Stimulated activated CD8-positive, alpha-beta memory T cell treated with anti-CD3 and anti-CD28 coated beads, Interleukin-12 subunit alpha, Interleukin-12 subunit beta, amount 100 ng/mL, for 1 hour (primary cell): ENCODE measurements around the gene PNCK.

Source experiments
- DNase-seq: peaks from one replicate; pipeline ENCODE4 v3.0.0-alpha.2; 2020; ENCODE audit warnings: low read depth

Gene PNCK

GRCh38 chrX:153640736-153641575 is 32.7 kb downstream of the PNCK start:
- DNase-seq, result no peak

GRCh38 chrX:153640045-153640686 is 33.4 kb downstream of the PNCK start:
- no peak for DNase-seq

GRCh38 chrX:153639177-153640044 is 34.2 kb downstream of the PNCK start:
- no peak for DNase-seq

GRCh38 chrX:153638436-153639176 is 35.0 kb downstream of the PNCK start:
- no peak for DNase-seq

- DNase-seq, result no peak
These were observed 35.6 kb downstream of the PNCK start for GRCh38 chrX:153638041-153638371.

GRCh38 chrX:153637121-153638040 is 36.2 kb downstream of the PNCK start:
- no peak for DNase-seq

GRCh38 chrX:153636716-153637115 is 36.9 kb downstream of the PNCK start:
- DNase-seq, result no peak

- DNase-seq, result no peak
These were observed 37.6 kb downstream of the PNCK start for GRCh38 chrX:153635788-153636668.

- no peak for DNase-seq
These were observed 38.2 kb downstream of the PNCK start for GRCh38 chrX:153635388-153635787.

GRCh38 chrX:153634832-153635231 is 38.8 kb downstream of the PNCK start:
- no peak for DNase-seq

GRCh38 chrX:153634236-153634635 is 39.4 kb downstream of the PNCK start:
- no peak for DNase-seq

GRCh38 chrX:153633607-153634180 is 39.9 kb downstream of the PNCK start:
- no peak for DNase-seq

GRCh38 chrX:153633048-153633447 is 40.6 kb downstream of the PNCK start:
- no peak for DNase-seq

- no peak for DNase-seq
These were observed 41.0 kb downstream of the PNCK start for GRCh38 chrX:153632595-153632946.

GRCh38 chrX:153631907-153632594 is 41.6 kb downstream of the PNCK start:
- no peak for DNase-seq

- DNase-seq, result no peak
These were observed 42.3 kb downstream of the PNCK start for GRCh38 chrX:153631346-153631745.

GRCh38 chrX:153628665-153629064 is 44.9 kb downstream of the PNCK start:
- DNase-seq, result no peak

GRCh38 chrX:153628129-153628528 is 45.5 kb downstream of the PNCK start:
- DNase-seq, result no peak

GRCh38 chrX:153627675-153628111 is 45.9 kb downstream of the PNCK start:
- DNase-seq, result no peak
